ENCODE results near the gene NOTO.

NOTO gene

GRCh38 chr2:73214120-73215035 lies 12.0 kb downstream of the NOTO start, which contains the start of gene SMYD5:
Gene SMYD5, plus strand, starts transcription at chr2:73214245. Its CDS starts 22 bp downstream, at chr2:73214267.
- DNase-seq (ENCODE audit: low read depth, low spot score): peak; percentile 71
- H3K4me3 ChIP-seq (ENCODE audit: low read depth, low read length): peak within 1 kb of the TSS; percentile 73
- TF ChIP-seq, protein P1, sequence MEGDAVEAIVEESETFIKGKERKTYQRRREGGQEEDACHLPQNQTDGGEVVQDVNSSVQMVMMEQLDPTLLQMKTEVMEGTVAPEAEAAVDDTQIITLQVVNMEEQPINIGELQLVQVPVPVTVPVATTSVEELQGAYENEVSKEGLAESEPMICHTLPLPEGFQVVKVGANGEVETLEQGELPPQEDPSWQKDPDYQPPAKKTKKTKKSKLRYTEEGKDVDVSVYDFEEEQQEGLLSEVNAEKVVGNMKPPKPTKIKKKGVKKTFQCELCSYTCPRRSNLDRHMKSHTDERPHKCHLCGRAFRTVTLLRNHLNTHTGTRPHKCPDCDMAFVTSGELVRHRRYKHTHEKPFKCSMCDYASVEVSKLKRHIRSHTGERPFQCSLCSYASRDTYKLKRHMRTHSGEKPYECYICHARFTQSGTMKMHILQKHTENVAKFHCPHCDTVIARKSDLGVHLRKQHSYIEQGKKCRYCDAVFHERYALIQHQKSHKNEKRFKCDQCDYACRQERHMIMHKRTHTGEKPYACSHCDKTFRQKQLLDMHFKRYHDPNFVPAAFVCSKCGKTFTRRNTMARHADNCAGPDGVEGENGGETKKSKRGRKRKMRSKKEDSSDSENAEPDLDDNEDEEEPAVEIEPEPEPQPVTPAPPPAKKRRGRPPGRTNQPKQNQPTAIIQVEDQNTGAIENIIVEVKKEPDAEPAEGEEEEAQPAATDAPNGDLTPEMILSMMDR (IDR thresholded peaks at IDR 0.05; ENCODE audit: low read depth, low read length): no peak
- in situ Hi-C loops (cut with HindIII; ENCODE audit: low sequenced_read_pairs): no loop called here

DNA sequence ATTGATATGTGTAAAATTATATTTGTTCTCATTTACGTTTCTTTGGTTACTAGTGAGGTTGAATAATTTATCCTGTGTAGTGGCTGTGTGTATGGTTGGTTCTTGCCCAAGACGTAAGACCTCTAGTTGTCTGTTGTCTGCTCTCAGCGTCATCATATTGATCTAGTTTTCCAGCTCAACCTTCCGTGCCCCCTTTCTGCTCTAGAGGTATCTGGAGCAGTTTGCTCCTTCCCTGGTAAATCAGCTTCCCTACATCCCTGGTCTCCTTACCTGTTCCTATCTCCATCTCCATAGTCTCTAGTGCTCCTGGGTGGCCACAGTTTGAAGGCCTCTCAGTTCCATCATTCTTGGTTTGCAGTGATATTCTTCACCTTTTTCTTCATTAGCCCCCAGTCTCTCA lies 12.9 kb downstream of the NOTO start:
- TF ChIP-seq, protein P1 (IDR thresholded peaks at IDR 0.05; ENCODE audit: low read depth, low read length): no peak
- in situ Hi-C loops (cut with HindIII; ENCODE audit: low sequenced_read_pairs): no loop called here
- DNase-seq (ENCODE audit: low read depth, low spot score): no peak
- H3K4me3 ChIP-seq (ENCODE audit: low read depth, low read length): no peak overlapping the region

GRCh38 chr2:73217160-73217559 lies 14.8 kb downstream of the NOTO start:
- no peak overlapping the region for H3K4me3 ChIP-seq (ENCODE audit: low read depth, low read length)
- DNase-seq (ENCODE audit: low read depth, low spot score): no peak
- TF ChIP-seq, protein P1 (IDR thresholded peaks at IDR 0.05; ENCODE audit: low read depth, low read length): no peak
- in situ Hi-C loops (cut with HindIII; ENCODE audit: low sequenced_read_pairs): no loop called here

GRCh38 chr2:73217826-73218225 lies 15.5 kb downstream of the NOTO start:
- in situ Hi-C loops (cut with HindIII; ENCODE audit: low sequenced_read_pairs): no loop called here
- TF ChIP-seq, protein P1 (IDR thresholded peaks at IDR 0.05; ENCODE audit: low read depth, low read length): no peak
- no peak for DNase-seq (ENCODE audit: low read depth, low spot score)
- H3K4me3 ChIP-seq (ENCODE audit: low read depth, low read length): no peak overlapping the region

DNA sequence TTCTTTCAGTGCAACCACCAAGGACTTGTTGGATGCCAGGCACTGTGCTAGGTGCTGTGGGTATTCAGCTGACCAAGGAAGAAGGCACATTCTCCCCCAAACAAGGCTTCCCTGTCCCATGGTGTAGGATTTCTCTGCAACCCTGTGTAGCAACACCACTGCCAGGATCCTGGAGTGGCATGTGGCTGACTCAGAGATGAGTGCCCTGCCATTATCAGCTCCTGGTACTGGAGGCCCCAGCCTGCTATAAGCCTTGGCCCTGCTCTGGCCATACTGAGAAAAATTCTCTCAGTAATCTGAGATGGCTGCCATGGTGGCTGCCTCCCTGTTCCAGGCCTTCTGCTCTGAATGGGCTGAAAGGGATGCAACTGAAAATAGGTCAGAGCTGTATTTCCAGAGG lies 15.9 kb downstream of the NOTO start:
- H3K4me3 ChIP-seq (ENCODE audit: low read depth, low read length): no peak overlapping the region
- peak; percentile 14 for DNase-seq (ENCODE audit: low read depth, low spot score)
- in situ Hi-C loops (cut with HindIII; ENCODE audit: low sequenced_read_pairs): no loop called here
- TF ChIP-seq, protein P1 (IDR thresholded peaks at IDR 0.05; ENCODE audit: low read depth, low read length): no peak

DNA sequence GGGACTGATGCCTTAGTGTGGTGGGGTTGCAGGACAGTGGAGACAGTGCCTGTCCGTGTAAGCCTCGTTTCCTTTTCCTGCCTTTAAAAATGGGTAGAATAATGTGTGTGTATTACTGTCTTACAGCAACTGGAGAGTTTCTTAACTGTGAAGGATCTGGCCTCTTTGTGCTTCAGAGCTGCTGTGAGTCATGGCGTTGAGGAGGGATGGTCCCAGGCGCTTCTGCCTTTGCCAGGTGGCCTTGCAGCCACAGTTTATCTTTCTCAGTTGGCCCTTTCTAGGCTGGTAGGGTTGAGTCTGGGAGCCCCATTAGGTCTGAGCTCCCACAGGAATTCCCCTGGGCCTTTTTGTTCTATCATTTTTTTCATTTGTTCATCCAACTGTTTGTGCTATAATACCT lies 21.4 kb downstream of the NOTO start:
- in situ Hi-C loops (cut with HindIII; ENCODE audit: low sequenced_read_pairs): no loop called here
- H3K4me3 ChIP-seq (ENCODE audit: low read depth, low read length): no peak overlapping the region
- TF ChIP-seq, protein P1 (IDR thresholded peaks at IDR 0.05; ENCODE audit: low read depth, low read length): no peak
- DNase-seq (ENCODE audit: low read depth, low spot score): no peak
